Ovary (tissue), 3 donors: ENCODE results near the gene DOLPP1.
"Not testable (repeated sequence)": the region's sequence is repeated elsewhere in the genome, so short reads cannot be mapped to it uniquely, and the experiment has no call there.

Source experiments
- CTCF ChIP-seq, 3 donors: fragments of 450-650 bp in 2 of 3; fragments of 200-600 bp in 1 of 3; IDR thresholded peaks; one replicate each; pipeline versions ENCODE4 v1.5.1 to v1.8.0; 2016 to 2022; ENCODE audit warnings: antibody characterized with exemption in 3 of 3, mild to moderate bottlenecking in 1 of 3
- EP300 ChIP-seq: sonication (generic); formaldehyde crosslinking; IDR thresholded peaks from one replicate; pipeline ENCODE4 v1.6.1; 2017; ENCODE audit warnings: antibody characterized with exemption
- POLR2A ChIP-seq: fragments of 450-650 bp; IDR thresholded peaks from one replicate; pipeline ENCODE4 v1.6.1; 2017; ENCODE audit warnings: antibody characterized with exemption, mild to moderate bottlenecking, moderate library complexity
- donor health status: DM: no; HTN: no; CAD: no.

GRCh38 chr9:129035838-129036237 is 45.1 kb upstream of the DOLPP1 start:
- not testable (repeated sequence) for TF ChIP-seq POLR2A; CTCF (IDR thresholded peaks at IDR 0.05); EP300
